Measurements from ENCODE around the gene VSIR. TPM values are rescaled to one million over a fixed set of nuclear protein-coding genes. Genes with fewer than 3 reads are reported as not detected.

VSIR gene
- total and polyA plus RNA-seq, 9 donors, result 19.9 to 94.1 (median 57.2) TPM

DNA sequence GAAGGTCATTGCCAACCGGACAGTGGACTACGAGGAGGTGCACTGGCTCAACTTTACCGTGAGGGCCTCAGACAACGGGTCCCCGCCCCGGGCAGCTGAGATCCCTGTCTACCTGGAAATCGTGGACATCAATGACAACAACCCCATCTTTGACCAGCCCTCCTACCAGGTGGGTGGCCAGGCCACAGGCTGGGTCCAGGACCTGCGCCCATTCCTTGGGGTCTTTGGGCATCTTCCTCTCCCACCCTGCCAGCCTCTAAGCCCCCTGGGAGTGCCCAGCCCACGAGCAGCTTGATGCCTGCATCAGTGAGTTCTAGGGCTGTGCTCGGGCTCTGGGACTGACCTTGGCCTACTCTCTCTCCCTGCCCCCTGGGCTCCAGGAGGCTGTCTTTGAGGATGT, 25.8 kb upstream of the VSIR start:
- WGBS, 3 donors, result 78 to 89% (median 83%) methylated on average over 10 of the region's 10 CpGs
- Histone ChIP-seq H3K4me1 (ENCODE audit: insufficient read depth) (no peaks in the 10 kb centered on the region), H3K36me3 (no peaks in the 10 kb centered on the region), H3K27me3 (no peaks in the 10 kb centered on the region), H3K27ac (no peak overlapping the region), H3K4me3 (no peak overlapping the region), H3K9me3 (no peaks in the 10 kb centered on the region)
- DNase-seq, result peak in 1 of 5 donors; percentile 12
- no peak for TF ChIP-seq CTCF (IDR thresholded peaks at IDR 0.05)
- no peak for TF ChIP-seq EP300 (IDR thresholded peaks at IDR 0.05)
- TF ChIP-seq POLR2A (IDR thresholded peaks at IDR 0.05), result no peak
- intact Hi-C loops (cut with DNase I), result no loop called here

DNA sequence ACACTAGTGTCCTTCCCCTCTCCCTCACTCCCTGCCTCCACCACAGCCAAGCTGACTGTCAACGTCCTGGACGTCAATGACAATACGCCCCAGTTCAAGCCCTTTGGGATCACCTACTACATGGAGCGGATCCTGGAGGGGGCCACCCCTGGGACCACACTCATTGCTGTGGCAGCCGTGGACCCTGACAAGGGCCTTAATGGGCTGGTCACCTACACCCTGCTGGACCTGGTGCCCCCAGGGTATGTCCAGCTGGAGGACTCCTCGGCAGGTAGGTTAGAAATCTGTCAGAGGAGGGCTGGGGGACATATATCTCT, 24.9 kb upstream of the VSIR start:
- Histone ChIP-seq H3K4me3 (no peak overlapping the region), H3K36me3 (no peaks in the 10 kb centered on the region), H3K27me3 (no peaks in the 10 kb centered on the region), H3K9me3 (no peaks in the 10 kb centered on the region), H3K27ac (no peak overlapping the region), H3K4me1 (ENCODE audit: insufficient read depth) (no peaks in the 10 kb centered on the region)
- 90 to 93% (median 92%) methylated on average over 6 of the region's 6 CpGs for WGBS, 3 donors
- DNase-seq, result no peak
- intact Hi-C loops (cut with DNase I), result no loop called here
- TF ChIP-seq CTCF (IDR thresholded peaks at IDR 0.05) (no peak), EP300 (IDR thresholded peaks at IDR 0.05) (no peak), POLR2A (IDR thresholded peaks at IDR 0.05) (no peak)

DNA sequence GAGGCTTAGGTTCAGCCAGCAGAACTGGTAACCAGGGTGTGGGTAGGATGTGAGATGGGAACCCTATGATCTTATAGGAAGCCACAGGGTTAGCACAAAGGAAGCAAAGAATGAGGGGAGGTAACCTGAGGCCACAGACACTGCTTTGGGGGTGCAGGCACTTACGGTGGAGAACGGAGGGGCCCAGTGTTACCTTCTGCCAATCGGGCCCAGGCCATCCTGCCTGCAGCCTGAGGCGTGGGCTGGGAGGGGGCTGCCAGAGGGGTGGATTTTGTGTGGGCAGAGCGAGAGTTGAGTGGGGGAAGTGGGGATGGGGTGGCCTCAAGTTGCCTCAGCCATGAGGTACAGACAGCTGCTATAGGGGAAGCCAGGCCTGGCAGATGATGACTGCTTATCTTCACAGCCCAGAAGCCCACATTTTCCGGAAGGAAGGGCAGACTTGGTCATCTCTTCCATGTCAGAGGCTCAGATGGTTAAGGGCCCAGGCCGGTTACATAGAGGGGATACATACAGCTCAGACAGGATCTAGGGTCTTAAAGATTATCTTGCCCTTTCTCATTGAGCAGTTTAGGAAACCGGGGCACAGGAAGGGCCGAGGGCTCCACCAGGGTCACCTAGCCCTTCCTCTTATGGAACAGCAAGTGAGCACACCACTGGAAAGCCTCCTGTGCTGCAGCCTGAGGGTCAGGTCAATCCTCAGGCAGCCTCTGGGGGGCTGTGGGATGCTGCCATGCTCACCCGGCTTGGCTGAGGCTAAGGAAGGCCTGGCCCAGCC, 24.4 kb upstream of the VSIR start:
- H3K36me3 ChIP-seq, result no peaks in the 10 kb centered on the region
- H3K4me3 ChIP-seq, result no peak overlapping the region
- TF ChIP-seq POLR2A (IDR thresholded peaks at IDR 0.05) (no peak), CTCF (IDR thresholded peaks at IDR 0.05) (no peak), EP300 (IDR thresholded peaks at IDR 0.05) (no peak)
- DNase-seq, result peak in 1 of 5 donors; percentile 10
- intact Hi-C loops (cut with DNase I), result no loop called here
- 84 to 94% (median 85%) methylated on average over 10 of the region's 10 CpGs for WGBS, 3 donors
- no peaks in the 10 kb centered on the region for H3K4me1 ChIP-seq (ENCODE audit: insufficient read depth)
- no peaks in the 10 kb centered on the region for H3K27me3 ChIP-seq
- no peak overlapping the region for H3K27ac ChIP-seq
- no peaks in the 10 kb centered on the region for H3K9me3 ChIP-seq

DNA sequence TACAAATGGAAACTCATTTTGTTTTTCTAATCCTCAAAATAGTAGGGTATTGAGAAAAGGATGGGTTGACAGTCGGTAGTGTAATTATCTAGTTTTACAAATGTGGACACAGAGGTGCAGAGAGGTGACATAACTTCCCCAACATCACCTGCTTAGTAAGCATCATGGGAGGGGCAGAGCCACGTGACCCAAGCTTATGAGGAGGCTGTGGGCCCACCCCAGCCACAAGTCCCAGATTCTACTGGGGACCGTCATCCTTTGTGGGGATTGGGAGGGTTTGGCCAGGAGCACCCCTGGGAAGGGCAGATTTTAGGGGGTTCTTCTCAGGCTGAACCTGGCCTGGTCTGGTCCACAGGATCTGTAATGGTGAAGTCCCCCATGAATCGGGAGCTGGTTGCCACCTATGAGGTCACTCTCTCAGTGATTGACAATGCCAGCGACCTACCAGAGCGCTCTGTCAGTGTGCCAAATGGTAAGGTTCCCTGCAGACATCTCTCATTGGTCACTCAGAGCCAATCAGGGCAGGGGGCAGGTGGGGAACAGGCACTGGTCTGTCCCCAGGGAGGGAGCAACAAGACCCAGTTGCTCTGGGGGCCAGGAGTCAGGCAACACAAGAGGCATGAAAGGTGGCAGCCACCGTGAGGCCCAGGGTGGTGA, 23.6 kb upstream of the VSIR start:
- intact Hi-C loops (cut with DNase I), result no loop called here
- Histone ChIP-seq H3K27me3 (no peaks in the 10 kb centered on the region), H3K27ac (no peak overlapping the region), H3K4me1 (ENCODE audit: insufficient read depth) (no peaks in the 10 kb centered on the region), H3K36me3 (no peaks in the 10 kb centered on the region), H3K4me3 (no peak overlapping the region), H3K9me3 (no peaks in the 10 kb centered on the region)
- TF ChIP-seq CTCF (IDR thresholded peaks at IDR 0.05) (no peak), EP300 (IDR thresholded peaks at IDR 0.05) (no peak), POLR2A (IDR thresholded peaks at IDR 0.05) (no peak)
- WGBS, 3 donors, result 88 to 89% (median 89%) methylated on average over 7 of the region's 7 CpGs
- no peak for DNase-seq
